ENCODE measurements around the gene KIAA1210.
"Not testable (repeated sequence)": the region's sequence is repeated elsewhere in the genome, so short reads cannot be mapped to it uniquely, and the experiment has no call there.

KIAA1210 gene

DNA sequence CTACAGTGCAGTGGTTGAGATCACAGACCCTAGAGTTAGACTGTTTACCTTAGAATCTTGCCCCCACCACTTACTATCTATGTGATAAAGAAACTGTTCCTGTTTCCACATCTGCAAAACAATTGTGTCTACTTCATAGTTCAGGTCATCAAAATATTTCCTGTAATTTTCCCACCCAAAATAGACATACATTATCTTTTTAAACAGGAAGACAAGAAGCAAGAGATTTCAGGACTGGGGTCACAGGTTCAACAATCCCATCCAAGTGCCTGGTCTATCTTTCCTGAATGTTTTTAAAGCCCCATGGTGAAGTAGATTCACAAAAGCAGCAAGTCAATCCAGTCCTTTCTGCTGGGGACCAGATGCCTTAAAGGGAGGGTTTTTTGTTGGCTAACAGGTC lies 96.6 kb downstream of the KIAA1210 start:
- Histone ChIP-seq H3K9me2 (replicated peaks; ENCODE audit: control insufficient read depth, low read length) (no peaks in the 10 kb centered on the region), H3K4me2 (ENCODE audit: low read length) (no peak overlapping the region), H3K4me1 (ENCODE audit: control insufficient read depth, low read length) (no peaks in the 10 kb centered on the region), H3K27ac (ENCODE audit: low read depth, low read length) (no peak overlapping the region), H4K20me1 (ENCODE audit: control insufficient read depth, insufficient read depth, low read depth, low read length) (no peaks in the 10 kb centered on the region), H3F3A (ENCODE audit: control insufficient read depth, insufficient read depth) (no peaks in the 10 kb centered on the region), H3K4me3 (ENCODE audit: low read length) (no peak overlapping the region), H3K79me2 (ENCODE audit: control insufficient read depth, low read length) (no peaks in the 10 kb centered on the region), H3K9me3 (ENCODE audit: control insufficient read depth, insufficient read depth, low read length) (no peaks in the 10 kb centered on the region), H3K27me3 (ENCODE audit: control insufficient read depth, low read length) (no peaks in the 10 kb centered on the region), H3K36me3 (ENCODE audit: control insufficient read depth, low read length) (no peaks in the 10 kb centered on the region)
- TF ChIP-seq EZH2phosphoT487 (IDR thresholded peaks at IDR 0.05; ENCODE audit: borderline replicate concordance, low read length), result no peak
- TF ChIP-seq, protein P1, sequence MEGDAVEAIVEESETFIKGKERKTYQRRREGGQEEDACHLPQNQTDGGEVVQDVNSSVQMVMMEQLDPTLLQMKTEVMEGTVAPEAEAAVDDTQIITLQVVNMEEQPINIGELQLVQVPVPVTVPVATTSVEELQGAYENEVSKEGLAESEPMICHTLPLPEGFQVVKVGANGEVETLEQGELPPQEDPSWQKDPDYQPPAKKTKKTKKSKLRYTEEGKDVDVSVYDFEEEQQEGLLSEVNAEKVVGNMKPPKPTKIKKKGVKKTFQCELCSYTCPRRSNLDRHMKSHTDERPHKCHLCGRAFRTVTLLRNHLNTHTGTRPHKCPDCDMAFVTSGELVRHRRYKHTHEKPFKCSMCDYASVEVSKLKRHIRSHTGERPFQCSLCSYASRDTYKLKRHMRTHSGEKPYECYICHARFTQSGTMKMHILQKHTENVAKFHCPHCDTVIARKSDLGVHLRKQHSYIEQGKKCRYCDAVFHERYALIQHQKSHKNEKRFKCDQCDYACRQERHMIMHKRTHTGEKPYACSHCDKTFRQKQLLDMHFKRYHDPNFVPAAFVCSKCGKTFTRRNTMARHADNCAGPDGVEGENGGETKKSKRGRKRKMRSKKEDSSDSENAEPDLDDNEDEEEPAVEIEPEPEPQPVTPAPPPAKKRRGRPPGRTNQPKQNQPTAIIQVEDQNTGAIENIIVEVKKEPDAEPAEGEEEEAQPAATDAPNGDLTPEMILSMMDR (IDR thresholded peaks at IDR 0.05; ENCODE audit: low read depth, low read length, poor library complexity, severe bottlenecking), result no peak

DNA sequence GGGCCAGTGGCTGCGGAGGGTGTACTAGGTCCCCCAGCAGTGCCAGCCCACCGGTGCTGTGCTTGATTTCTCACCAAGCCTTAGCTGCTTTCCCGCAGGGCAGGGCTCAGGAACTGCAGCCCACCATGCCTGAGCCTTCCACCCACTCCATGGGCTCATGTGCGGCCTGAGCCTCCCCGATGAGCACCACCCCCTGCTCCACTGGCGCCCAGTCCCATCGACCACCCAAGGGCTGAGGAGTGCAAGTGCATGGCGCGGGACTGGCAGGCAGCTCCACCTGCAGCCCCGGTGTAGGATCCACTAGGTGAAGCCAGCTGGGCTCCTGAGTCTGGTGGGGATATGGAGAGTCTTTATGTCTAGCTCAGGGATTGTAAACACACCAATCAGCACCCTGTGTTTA lies 98.0 kb downstream of the KIAA1210 start:
- not testable (repeated sequence) for H3K36me3 ChIP-seq (ENCODE audit: control insufficient read depth, low read length); H3F3A ChIP-seq (ENCODE audit: control insufficient read depth, insufficient read depth); H3K4me2 ChIP-seq (ENCODE audit: low read length); H3K27me3 ChIP-seq (ENCODE audit: control insufficient read depth, low read length); H4K20me1 ChIP-seq (ENCODE audit: control insufficient read depth, insufficient read depth, low read depth, low read length); H3K9me3 ChIP-seq (ENCODE audit: control insufficient read depth, insufficient read depth, low read length); H3K9me2 ChIP-seq (replicated peaks; ENCODE audit: control insufficient read depth, low read length); H3K79me2 ChIP-seq (ENCODE audit: control insufficient read depth, low read length); H3K27ac ChIP-seq (ENCODE audit: low read depth, low read length); H3K4me3 ChIP-seq (ENCODE audit: low read length); H3K4me1 ChIP-seq (ENCODE audit: control insufficient read depth, low read length)

DNA sequence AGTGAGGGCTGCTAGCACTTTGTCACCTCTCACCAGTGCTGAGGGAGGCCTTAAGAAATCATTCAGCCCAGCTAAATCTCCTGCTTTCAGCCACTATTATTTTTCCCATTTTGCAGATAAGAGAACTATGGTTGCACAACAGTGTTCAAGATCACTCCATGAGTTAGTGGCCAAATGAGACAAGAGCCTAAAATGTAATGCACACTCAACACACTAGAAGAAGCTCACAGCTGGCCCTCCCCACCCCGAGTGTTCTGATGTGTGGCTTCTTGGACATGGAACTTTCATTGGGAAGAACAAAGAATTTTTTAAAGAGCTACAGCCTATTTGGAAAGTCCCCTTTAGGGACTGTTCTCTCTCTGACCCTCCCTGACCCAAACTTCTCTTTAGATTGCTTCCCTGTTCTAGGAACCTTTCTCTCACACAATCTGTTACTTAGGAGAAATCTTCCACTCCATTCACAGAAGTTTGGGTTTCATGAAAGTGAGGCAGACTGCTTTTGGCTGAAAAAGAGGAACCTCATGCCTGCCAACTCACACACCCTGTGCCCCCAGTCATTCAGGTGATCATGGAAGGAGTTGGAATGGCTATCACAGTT lies 98.8 kb downstream of the KIAA1210 start:
- Histone ChIP-seq H3F3A (ENCODE audit: control insufficient read depth, insufficient read depth) (no peaks in the 10 kb centered on the region), H3K4me1 (ENCODE audit: control insufficient read depth, low read length) (no peaks in the 10 kb centered on the region), H3K4me2 (ENCODE audit: low read length) (no peak overlapping the region), H3K79me2 (ENCODE audit: control insufficient read depth, low read length) (no peaks in the 10 kb centered on the region), H3K4me3 (ENCODE audit: low read length) (no peak overlapping the region), H3K9me2 (replicated peaks; ENCODE audit: control insufficient read depth, low read length) (no peaks in the 10 kb centered on the region), H3K36me3 (ENCODE audit: control insufficient read depth, low read length) (no peaks in the 10 kb centered on the region), H3K27ac (ENCODE audit: low read depth, low read length) (no peak overlapping the region), H3K9me3 (ENCODE audit: control insufficient read depth, insufficient read depth, low read length) (no peaks in the 10 kb centered on the region), H3K27me3 (ENCODE audit: control insufficient read depth, low read length) (no peaks in the 10 kb centered on the region), H4K20me1 (ENCODE audit: control insufficient read depth, insufficient read depth, low read depth, low read length) (no peaks in the 10 kb centered on the region)
- TF ChIP-seq, protein P1 (IDR thresholded peaks at IDR 0.05; ENCODE audit: low read depth, low read length, poor library complexity, severe bottlenecking), result no peak
- no peak for TF ChIP-seq EZH2phosphoT487 (IDR thresholded peaks at IDR 0.05; ENCODE audit: borderline replicate concordance, low read length)

All from DOHH2 (cell line).